NCI-H69 (cell line): ENCODE data around the gene FMNL3.
A peak's percentile ranks its signal among the peaks of the same experiment; 100 is the strongest.
"Not testable (repeated sequence)": the region's sequence is repeated elsewhere in the genome, so short reads cannot be mapped to it uniquely, and the experiment has no call there.

Experiments
- DNase-seq: peaks from one replicate; lab custom pipeline; 2025; lab: John Stamatoyannopoulos, UW

FMNL3 gene

DNA sequence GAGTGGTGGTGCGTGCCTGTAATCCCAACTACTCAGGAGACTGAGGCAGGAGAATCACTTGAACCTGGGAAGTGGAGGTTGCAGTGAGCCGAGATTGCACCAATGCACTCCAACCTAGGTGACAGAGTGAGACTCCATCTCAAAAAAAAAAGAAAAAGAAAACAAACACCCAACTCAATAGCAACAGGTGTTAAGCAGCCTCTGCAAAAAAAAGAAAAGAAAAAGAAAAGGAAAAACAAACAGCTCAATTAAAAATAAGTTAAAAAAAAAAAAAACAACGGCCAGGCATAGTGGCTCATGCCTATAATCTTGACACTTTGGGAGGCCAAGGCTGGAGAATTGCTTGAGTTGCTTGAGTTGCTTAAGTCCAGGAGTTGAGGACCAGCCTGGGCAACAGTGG, 10.6 kb upstream of the FMNL3 start:
- DNase-seq = not testable (repeated sequence)

DNA sequence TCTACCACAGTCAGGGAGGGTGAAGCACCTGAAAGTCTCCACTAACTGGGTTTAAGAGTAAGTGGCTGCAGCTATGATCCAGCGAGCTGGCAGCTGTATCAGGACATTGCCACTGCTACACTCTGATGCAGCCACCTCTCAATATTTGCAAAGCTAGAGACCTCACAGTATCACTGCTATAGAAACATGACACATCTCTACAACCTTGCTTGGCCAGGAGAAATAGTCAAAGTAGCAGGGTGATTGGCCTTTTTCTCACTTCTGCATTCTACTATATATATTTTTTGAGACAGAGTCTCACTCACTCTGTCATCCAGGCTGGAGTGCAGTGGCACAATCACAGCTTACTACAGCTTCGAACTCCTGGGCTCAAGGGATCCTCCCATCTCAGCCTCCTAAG, 9.3 kb upstream of the FMNL3 start:
- DNase-seq = no peak

- not testable (repeated sequence) for DNase-seq
Measured at GRCh38 chr12:49713952-49714351, 6.7 kb upstream of the FMNL3 start.

GRCh38 chr12:49708851-49709250, 1.6 kb upstream of the FMNL3 start:
- DNase-seq = peak; percentile 15

GRCh38 chr12:49707812-49708147, 575 bp upstream of the FMNL3 start:
- DNase-seq = no peak

- DNase-seq = peak; percentile 75
Measured at GRCh38 chr12:49706351-49707127, 666 bp downstream of the FMNL3 start.

DNA sequence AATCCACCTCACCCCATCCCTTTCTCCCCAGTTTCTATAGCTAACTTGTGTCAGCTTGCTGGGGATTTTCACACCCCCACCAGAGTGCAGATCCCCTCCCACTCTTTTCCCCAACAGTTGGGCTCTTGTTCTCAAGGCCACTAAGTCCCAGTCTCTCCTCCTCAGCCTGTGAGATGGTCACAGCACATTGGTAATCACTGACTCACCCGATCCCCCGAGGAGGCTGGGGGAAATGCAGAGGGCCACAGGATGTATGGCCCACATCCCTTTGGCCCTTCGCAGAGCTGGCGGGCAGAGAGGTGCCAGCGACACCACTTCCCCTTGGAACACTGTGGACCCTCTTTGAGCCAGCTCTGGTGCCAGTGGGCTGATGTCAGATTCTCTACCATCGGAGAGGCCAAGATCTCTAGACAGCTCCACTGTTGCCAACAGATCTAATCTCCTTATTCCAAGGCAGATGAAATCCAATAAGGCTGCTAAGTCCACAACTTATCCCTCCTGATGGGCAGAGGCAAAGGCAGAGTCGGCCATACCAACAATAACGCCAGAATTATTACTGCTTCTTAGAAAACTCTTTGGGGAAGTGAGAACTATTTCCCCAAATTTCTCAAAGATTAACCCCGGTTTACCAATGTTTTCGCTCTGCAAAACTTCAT, 1.6 kb downstream of the FMNL3 start:
- DNase-seq = peak; percentile 42

DNA sequence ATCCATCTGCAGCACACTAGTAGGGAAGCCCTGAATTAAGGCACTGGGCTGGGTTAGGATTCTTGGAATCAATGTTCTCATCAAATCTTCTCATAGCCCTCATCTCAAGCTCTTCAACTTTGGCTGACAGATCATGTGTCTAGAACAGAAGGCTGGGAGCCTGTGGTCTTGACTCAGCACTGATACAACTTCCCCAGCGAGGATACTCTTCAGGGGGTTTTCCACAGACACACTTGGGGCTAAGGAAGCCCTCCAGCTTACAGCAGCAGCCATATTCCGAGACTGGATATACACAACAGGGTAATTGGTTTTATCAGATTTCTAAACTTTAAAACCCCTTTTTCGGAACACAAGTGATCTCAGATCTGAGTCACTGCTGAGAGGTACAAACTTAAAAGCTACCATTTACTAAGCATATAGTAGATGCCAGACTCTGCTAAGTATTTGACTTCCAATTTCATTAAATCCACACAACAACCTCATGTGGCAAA, 3.5 kb downstream of the FMNL3 start:
- DNase-seq = no peak

DNA sequence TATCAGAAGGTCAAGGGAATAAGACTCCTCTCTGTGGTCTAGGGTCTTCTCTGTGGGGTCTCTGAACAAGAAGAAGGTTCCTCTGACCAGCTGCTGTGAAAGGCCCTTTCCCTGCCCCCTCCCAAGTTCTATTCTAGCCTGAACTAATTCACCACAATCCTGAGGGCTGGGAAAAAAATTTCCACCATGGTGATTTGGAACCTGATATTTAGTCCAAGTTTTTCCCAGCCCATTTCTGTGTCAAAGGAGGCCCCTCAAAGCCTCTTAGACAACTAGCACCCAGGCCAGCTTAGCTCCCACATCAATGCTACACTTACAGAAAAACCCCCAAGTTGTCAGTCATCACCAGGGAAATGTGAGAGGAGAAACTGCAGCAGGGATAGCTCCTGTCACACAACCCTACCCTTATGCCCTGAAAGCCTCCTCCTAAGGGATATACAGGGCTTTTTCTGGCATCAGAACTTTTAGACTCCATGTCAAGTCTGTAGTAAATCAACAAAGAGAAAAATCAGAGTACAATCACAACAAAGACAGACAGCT, 4.5 kb downstream of the FMNL3 start:
- DNase-seq = no peak

DNA sequence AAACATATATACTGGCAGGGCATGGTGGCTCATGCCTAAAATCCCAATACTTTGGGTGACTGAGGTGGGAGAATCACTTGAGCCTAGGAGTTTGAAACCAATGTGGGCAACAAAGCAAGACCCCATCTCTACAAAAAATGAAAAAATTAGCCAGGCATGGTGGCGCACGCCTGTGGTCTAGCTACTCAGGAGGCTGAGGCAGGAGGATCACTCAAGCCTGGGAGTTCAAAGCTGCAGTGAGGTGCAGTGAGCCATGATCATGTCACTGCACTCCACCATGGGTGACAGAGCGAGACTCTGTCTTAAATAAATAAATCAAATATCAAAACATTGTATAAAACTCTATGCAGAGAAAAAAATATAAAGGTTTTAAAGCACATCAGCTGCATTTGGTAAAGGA, 5.2 kb downstream of the FMNL3 start:
- no peak for DNase-seq

- no peak for DNase-seq
Measured at GRCh38 chr12:49698619-49699545, 8.3 kb downstream of the FMNL3 start.

- no peak for DNase-seq
Measured at GRCh38 chr12:49697808-49698207, 9.4 kb downstream of the FMNL3 start.

- DNase-seq = no peak
Measured at GRCh38 chr12:49696723-49697122, 10.5 kb downstream of the FMNL3 start.

GRCh38 chr12:49693931-49694444, 13.2 kb downstream of the FMNL3 start:
- no peak for DNase-seq

DNA sequence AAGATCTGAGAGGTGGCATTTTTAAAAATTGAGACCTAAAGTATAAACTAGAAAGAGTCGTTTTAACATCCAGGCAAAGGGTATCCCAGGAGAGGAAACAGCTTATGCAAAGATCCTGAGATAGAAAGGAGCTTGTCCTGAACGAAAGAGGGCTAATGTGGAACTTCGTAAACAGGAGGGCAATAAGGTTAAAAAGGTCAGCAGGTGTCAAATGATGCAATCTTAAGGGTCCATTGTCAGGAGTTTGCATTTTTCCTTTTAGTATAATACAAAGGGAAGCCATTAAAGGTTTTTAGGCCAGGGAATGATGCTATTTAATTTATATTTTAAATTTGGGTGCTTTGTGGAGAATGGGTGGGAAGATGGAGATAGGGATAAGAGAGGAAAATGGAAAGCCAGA, 14.4 kb downstream of the FMNL3 start:
- DNase-seq = no peak

DNA sequence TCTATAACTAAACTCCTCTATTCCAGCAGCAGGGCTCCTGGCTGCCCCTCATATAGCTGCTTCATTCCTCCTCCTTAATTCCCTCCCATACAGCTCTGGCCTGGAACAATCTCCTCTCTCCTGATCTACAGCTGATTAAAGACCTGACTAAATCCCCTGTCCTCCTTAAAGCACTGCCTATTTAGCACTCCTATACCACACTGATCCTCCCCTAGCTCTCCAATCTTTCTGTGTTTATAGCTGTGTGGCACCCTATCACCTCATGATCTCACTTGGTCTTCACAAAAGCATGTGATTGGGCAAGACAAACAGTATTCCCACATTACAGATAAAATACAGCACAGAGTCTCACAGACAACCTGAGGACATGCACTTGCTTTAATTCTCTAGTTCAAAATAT, 17.4 kb downstream of the FMNL3 start:
- DNase-seq = no peak

DNA sequence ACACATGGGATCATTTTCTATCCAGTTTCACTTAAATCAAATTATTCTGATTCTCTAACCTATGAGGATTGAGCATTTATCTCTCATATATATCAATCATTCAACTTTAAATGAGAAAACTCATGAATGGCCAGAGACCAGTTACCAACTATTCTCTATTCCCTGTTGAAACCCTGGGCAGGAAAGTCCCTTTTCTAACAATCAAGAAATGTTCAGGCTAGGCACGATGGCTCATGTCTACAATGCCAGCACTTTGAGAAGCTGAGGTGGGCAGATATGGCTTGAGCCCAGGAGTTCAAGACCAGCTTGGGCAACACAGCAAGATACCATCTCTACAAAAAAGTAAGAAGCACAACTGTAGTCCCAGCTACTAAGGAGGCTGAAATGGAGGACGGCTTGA, 18.0 kb downstream of the FMNL3 start:
- no peak for DNase-seq

GRCh38 chr12:49687941-49688340, 19.3 kb downstream of the FMNL3 start:
- DNase-seq = peak; percentile 48

DNA sequence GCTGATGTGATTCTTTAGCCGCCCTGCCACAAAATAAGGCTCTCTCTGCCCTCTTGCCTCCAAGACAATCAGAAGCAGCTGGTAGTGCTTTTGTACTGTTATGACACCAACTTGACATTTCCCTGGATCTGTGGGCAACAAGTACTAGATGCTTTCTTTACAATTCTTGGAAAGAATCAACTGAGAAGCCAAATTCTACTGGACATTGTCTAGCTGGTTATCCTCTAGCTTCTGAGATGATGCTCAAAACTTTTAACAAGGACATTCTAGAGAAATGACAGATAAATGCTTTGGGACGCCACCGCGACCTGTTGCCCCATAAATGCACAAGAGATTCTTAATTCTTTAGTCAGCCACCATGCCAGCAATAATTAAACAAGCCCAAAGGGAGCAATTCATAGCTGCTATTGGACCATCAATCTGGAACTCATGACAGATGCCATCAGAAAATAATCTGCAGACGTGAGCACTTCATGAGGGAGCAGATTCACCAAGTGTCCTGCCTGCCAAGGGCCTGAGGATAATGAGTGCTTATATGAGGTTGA, 22.8 kb downstream of the FMNL3 start:
- peak; percentile 21 for DNase-seq

DNA sequence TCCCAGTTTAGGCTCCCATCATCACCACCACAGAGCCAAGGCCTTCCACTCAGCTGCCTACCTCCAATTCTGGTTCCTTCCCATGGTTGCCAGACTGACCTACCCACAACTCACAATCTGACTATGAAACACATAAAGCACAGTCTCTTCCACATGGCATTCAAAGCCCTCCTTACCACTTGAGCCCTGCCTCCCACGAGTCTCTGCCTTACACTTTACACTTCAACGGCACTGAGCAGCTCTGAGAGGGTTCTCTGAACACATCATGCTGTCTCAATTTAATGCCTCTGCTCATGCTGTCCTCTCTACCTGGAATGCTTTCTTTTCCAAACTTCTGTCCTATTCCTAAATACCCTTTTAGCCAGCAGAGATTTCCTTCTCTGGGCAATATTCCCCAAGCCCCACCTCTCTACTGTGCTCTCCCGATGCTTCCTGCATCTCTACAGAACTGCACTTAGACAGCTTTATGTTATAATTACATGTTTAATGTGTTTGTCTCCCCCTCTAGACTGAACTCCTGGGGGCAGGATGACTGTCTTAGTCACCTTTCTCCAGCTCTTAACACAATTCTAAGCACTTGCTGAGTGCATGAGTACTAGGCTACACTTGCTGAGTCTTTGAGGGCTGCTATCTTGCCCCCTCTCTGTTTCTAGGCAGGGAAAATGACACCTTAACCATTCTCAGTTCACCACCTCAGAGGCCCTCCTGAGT, 23.5 kb downstream of the FMNL3 start:
- DNase-seq = peak; percentile 96

DNA sequence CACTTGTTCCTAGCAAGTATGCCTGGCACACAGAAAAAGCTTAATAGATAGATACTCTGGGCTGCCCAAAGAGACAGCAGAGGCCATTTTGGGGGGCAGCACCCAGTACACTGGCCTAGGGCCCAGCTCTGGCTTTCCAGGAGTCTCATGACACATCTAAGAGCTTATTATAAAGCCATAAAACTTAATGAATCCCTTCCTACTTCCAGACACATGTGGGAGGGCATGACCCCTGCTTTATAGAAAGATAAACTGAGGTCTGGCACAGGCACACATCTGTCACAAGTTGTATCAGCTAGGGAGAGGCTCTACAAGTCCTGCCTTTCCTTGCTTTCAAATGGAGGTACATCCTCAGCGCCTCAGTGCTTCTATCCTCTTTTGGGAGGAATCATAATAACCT, 27.1 kb downstream of the FMNL3 start:
- peak; percentile 60 for DNase-seq
